ENCODE results near the gene EFEMP2.

DNA sequence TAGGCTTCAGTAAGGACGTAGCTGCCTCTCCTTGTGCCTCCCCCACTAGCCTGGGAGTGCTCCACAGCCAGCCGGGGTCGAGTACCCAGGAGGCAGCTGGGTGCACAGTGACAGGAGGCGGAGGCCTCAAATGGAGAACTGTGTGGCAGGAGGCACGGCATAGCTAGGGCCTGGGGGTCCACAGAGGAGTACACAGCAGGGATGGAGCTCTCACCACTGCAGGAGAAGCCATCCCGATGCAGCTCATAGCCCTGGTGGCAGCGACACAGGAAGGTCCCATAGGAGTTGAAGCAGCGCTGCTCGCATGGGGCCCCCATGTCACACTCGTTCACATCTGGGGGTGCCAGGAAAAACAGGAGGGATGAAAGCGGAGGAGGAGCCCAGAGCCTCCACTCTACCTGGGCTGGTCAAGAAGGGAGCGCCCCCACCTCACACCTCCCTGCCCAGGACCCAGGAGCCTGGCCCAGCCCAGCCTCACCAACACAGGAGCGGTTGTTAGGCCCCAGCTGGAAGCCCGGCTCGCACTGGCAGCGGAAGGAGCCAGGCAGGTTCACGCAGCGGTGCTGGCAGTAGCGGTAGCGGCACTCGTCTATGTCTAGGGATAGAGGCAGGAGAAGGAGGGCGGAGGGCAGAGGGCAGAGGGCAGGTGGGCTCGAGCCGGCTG is 2.8 kb downstream of the EFEMP2 start:
- TF ChIP-seq, protein P1, sequence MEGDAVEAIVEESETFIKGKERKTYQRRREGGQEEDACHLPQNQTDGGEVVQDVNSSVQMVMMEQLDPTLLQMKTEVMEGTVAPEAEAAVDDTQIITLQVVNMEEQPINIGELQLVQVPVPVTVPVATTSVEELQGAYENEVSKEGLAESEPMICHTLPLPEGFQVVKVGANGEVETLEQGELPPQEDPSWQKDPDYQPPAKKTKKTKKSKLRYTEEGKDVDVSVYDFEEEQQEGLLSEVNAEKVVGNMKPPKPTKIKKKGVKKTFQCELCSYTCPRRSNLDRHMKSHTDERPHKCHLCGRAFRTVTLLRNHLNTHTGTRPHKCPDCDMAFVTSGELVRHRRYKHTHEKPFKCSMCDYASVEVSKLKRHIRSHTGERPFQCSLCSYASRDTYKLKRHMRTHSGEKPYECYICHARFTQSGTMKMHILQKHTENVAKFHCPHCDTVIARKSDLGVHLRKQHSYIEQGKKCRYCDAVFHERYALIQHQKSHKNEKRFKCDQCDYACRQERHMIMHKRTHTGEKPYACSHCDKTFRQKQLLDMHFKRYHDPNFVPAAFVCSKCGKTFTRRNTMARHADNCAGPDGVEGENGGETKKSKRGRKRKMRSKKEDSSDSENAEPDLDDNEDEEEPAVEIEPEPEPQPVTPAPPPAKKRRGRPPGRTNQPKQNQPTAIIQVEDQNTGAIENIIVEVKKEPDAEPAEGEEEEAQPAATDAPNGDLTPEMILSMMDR (optimal IDR thresholded peaks at IDR 0.05 in 1 of 3, IDR thresholded peaks at IDR 0.05 in 1 of 3, conservative IDR thresholded peaks at IDR 0.05 in 1 of 3; ENCODE audit: extremely low read depth in 1 of 3, insufficient read depth in 2 of 3, low read length in 3 of 3) = no peak
- TF ChIP-seq EZH2 (IDR thresholded peaks at IDR 0.05; ENCODE audit: low read length) = no peak

All from keratinocyte (primary cell).